Measurements from ENCODE around the gene AQP1.

GRCh38 chr7:30933124-30933974 lies 21.7 kb downstream of the AQP1 start:
- TF ChIP-seq E4F1 (IDR thresholded peaks at IDR 0.05; ENCODE audit: borderline replicate concordance, partially characterized antibody) (no peak), CTCF (IDR thresholded peaks at IDR 0.05 in 2 of 3, conservative IDR thresholded peaks at IDR 0.05 in 1 of 3; ENCODE audit: control insufficient read depth in 2 of 3, extremely low read depth in 1 of 3, insufficient read depth in 1 of 3, low read depth in 3 of 3, low read length in 3 of 3) (no peak), RUNX3 (IDR thresholded peaks at IDR 0.05; ENCODE audit: low read length) (no peak), ZNF592 (IDR thresholded peaks at IDR 0.05) (no peak), RFX5 (IDR thresholded peaks at IDR 0.05; ENCODE audit: low read depth, low read length) (no peak), CHD2 (IDR thresholded peaks at IDR 0.05; ENCODE audit: borderline replicate concordance, low read depth, low read length) (no peak)
